D721Med (cell line): ENCODE data around the gene CRB3.

Source experiments
- DNase-seq: peaks from one replicate; pipeline ENCODE4 v3.0.0; 2011; ENCODE audit warnings: low spot score; ENCODE audit not compliant: insufficient read length
- FAIRE-seq: peaks from 2 replicates; lab custom pipeline; 2011; peaks lifted over from hg19 to GRCh38; lab: Jason Lieb, UNC
- TF ChIP-seq, protein P1 (sequence below): IDR thresholded peaks from 2 replicates; pipeline ENCODE4 v1.5.1; 2012; ENCODE audit warnings: mild to moderate bottlenecking, control low read depth; ENCODE audit not compliant: insufficient read depth; ENCODE audit errors: missing control alignments

The CRB3 gene

DNA sequence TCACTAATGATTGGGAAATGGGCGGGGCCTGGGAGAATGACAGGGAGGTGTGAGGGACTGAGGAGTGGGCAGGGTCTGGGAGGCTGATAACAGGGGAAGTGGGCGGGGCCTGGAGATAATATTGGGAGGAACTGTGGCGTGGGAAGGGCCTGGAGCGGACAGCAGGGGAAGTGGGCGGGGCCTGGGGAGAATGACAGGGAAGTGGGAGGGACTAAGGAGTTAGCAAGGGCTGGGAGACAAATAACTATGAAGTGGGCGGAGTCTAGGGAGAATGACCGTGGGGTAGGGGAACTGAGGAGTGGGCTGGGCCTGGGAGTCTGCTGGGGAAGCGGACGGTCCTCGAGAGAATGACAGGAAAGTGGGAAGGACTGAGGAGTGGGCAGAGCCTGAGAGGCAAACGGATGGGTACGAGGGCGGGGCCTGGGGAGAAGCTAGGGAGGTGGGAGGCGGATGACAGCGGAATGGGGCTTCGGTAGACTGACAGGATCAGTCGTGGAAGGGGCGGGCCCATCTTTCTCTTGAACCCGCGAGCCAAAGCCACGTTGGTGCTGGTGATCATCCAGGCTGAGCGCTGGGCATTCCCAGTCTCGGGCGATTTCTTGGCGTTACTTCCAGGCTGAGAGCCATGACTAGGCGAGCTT lies 52.1 kb downstream of the CRB3 start:
- TF ChIP-seq, protein P1, sequence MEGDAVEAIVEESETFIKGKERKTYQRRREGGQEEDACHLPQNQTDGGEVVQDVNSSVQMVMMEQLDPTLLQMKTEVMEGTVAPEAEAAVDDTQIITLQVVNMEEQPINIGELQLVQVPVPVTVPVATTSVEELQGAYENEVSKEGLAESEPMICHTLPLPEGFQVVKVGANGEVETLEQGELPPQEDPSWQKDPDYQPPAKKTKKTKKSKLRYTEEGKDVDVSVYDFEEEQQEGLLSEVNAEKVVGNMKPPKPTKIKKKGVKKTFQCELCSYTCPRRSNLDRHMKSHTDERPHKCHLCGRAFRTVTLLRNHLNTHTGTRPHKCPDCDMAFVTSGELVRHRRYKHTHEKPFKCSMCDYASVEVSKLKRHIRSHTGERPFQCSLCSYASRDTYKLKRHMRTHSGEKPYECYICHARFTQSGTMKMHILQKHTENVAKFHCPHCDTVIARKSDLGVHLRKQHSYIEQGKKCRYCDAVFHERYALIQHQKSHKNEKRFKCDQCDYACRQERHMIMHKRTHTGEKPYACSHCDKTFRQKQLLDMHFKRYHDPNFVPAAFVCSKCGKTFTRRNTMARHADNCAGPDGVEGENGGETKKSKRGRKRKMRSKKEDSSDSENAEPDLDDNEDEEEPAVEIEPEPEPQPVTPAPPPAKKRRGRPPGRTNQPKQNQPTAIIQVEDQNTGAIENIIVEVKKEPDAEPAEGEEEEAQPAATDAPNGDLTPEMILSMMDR = no peak
- DNase-seq (peak; percentile 87), FAIRE-seq (no peak)
